Testis (tissue), 3 donors: ENCODE measurements around the gene URGCP. TPM values are rescaled to one million over a fixed set of nuclear protein-coding genes. Genes with fewer than 3 reads are reported as not detected.

Experiments used
- DNase-seq: peaks from one replicate; pipeline ENCODE4 v3.0.0-alpha.2; 2019
- H3K27ac ChIP-seq, 2 donors: fragments of 200-600 bp; sonication (generic); one replicate each; pipeline ENCODE4 v1.5.1; 2019
- H3K27me3 ChIP-seq: fragments of 200-600 bp; sonication (generic); one replicate; pipeline ENCODE4 v1.5.1; 2019
- H3K36me3 ChIP-seq: fragments of 200-600 bp; sonication (generic); one replicate; pipeline ENCODE4 v1.5.1; 2017; ENCODE audit warnings: low read depth; ENCODE audit errors: missing control alignments
- H3K4me1 ChIP-seq: fragments of 200-600 bp; sonication (generic); one replicate; pipeline ENCODE4 v1.5.1; 2019
- H3K4me3 ChIP-seq, 2 donors: fragments of 200-600 bp; sonication (generic); one replicate each; pipeline ENCODE4 v1.5.1; 2017 to 2019
- H3K9me3 ChIP-seq: fragments of 200-600 bp; sonication (generic); one replicate; pipeline ENCODE4 v1.5.1; 2017
- POLR2A ChIP-seq: fragments of 450-650 bp; IDR thresholded peaks from one replicate; pipeline ENCODE4 v1.6.1; 2017; ENCODE audit warnings: antibody characterized with exemption, mild to moderate bottlenecking, moderate library complexity
- WGBS, 2 donors: methylation state at CpG; one replicate each; pipeline ENCODE4 v1.1.5; 2018; 5-methylcytosine and 5-hydroxymethylcytosine counted together
- intact Hi-C: fragments of 100-400 bp; cut with DNase I; formaldehyde crosslinking; loops from one replicate; pipeline ENCODE4 v1.15.1; 2023; ENCODE audit warnings: low total_unique reads
- polyA plus RNA-seq: library from polyadenylated mRNA; stranded (reverse); fragments of 350-450 nt; fragmentation: Illumina TruSeq; extraction: RNeasy Lipid Tissue Mini Kit (QIAGEN cat#74804); gene quantifications from one replicate; pipeline ENCODE4 v1.2.3, GENCODE V29; 2014; ENCODE audit warnings: low read depth, low replicate concordance; ENCODE audit not compliant: insufficient read depth
- total RNA-seq, 2 donors: library from RNA; depleted of rRNA; stranded (reverse); fragments of >200 nt; gene quantifications; one replicate each; pipeline ENCODE4 v1.2.3, GENCODE V29; 2016
- TF ChIP-seq, protein P1 (sequence below), 3 experiments: fragments of 450-650 bp in 2 of 3; fragments of 200-600 bp in 1 of 3; sonication (generic) in 1 of 3; IDR thresholded peaks; one replicate each; pipeline ENCODE4 v1.5.1; 2016 to 2019; ENCODE audit warnings: antibody characterized with exemption in 3 of 3, mild to moderate bottlenecking in 2 of 3, moderate library complexity in 1 of 3

The URGCP gene
- total and polyA plus RNA-seq, 3 donors from 2014 or later, result 20.1 to 33.0 (median 24.9) TPM

DNA sequence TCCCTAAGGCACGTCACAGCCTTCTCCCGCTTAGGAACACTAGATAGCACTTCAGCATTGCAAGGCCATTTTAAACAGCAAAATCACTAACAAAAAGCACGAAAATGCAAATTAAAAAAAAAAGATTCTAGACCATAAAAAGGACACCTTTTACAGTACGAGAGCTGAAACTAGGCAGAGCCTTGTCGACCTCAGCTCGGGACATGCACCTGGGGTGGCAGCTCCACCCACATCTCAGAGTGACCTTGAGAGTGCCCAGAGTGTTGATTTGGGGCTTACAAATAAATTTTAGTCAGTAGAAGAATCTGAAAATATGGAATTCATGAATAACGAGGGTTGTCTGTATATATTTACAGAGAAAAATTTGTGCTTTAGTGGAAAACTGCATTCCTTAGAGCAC is 38.2 kb downstream of the URGCP start:
- no peaks in the 10 kb centered on the region for H3K36me3 ChIP-seq
- intact Hi-C loops, result no loop called here
- H3K4me3 ChIP-seq, result no peak overlapping the region
- H3K4me1 ChIP-seq, result peaks cover 10% of the 10 kb centered on the region
- H3K27me3 ChIP-seq, result no peaks in the 10 kb centered on the region
- 37 to 41% methylated on average over 7 of the region's 7 CpGs for WGBS, 2 donors
- TF ChIP-seq, protein P1, sequence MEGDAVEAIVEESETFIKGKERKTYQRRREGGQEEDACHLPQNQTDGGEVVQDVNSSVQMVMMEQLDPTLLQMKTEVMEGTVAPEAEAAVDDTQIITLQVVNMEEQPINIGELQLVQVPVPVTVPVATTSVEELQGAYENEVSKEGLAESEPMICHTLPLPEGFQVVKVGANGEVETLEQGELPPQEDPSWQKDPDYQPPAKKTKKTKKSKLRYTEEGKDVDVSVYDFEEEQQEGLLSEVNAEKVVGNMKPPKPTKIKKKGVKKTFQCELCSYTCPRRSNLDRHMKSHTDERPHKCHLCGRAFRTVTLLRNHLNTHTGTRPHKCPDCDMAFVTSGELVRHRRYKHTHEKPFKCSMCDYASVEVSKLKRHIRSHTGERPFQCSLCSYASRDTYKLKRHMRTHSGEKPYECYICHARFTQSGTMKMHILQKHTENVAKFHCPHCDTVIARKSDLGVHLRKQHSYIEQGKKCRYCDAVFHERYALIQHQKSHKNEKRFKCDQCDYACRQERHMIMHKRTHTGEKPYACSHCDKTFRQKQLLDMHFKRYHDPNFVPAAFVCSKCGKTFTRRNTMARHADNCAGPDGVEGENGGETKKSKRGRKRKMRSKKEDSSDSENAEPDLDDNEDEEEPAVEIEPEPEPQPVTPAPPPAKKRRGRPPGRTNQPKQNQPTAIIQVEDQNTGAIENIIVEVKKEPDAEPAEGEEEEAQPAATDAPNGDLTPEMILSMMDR (IDR thresholded peaks at IDR 0.05), result no peak
- TF ChIP-seq POLR2A, result no peak
- DNase-seq, result no peak
- H3K27ac ChIP-seq, result no peak overlapping the region
- no peaks in the 10 kb centered on the region for H3K9me3 ChIP-seq

DNA sequence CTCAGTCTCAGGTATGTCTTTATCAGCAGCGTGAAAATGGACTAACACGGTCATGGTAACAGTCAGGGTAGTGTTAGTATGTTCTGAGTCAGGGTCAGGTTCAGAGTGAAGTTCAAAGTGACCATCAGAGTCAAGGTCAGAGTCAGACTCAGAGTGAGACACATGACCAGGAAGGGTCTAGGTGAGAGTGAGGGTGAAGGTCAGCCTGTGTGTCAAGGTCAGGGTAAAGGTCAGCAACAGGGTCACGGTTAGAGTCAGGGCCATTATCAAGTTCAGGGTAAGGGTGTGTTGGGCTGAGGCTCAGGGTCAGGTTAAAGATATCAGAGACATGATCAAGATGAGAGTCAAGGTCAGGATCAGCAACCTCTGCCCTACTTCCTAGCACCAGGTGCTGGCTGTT is 41.1 kb downstream of the URGCP start:
- H3K27me3 ChIP-seq, result no peaks in the 10 kb centered on the region
- TF ChIP-seq, protein P1 (IDR thresholded peaks at IDR 0.05), result no peak
- no peak for TF ChIP-seq POLR2A
- 92 to 97% methylated on average over 3 of the region's 3 CpGs for WGBS, 2 donors
- intact Hi-C loops, result no loop called here
- H3K36me3 ChIP-seq, result no peaks in the 10 kb centered on the region
- H3K4me1 ChIP-seq, result peaks cover 10% of the 10 kb centered on the region
- H3K9me3 ChIP-seq, result no peaks in the 10 kb centered on the region
- H3K4me3 ChIP-seq, result no peak overlapping the region
- DNase-seq, result no peak
- H3K27ac ChIP-seq, result no peak overlapping the region

DNA sequence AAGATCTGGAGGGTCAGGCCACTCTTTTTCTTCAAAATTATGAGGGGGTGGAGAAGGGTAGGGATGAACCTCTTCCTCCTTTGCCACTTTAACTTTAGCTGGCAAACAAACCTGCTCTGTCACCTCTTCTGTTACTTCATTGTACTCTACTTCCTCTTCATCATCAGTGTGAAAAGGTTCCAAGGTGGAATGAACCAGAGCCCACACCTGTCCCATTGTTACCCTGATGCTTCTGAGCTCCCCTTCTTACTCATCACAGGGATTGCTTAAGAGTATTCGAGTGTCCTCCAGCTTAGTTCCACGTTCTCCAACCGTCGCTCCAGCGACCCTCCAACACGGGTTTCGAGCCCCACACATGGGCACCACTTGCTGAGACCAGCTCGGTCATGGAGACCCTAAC is 42.3 kb downstream of the URGCP start:
- DNase-seq, result no peak
- intact Hi-C loops, result no loop called here

DNA sequence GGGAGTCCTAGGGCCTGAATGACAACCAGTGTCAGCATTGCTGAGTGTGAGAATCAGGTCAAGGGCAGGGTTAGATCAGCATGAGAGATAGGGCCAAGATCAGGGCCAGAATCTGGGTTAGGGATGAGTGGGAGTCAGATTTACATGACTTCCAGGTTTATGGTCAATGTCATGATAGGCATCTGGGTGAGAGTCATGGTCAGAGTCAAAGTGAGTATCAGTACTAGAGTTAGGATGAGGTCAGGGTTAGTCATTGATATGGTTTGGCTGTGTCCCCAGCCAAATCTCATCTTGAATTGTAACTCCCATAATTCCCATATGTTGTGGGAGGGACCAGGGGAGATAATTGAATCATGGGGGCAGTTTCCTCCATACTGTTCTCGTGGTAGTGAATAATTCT is 49.4 kb downstream of the URGCP start:
- no peak overlapping the region for H3K4me3 ChIP-seq
- TF ChIP-seq, protein P1 (IDR thresholded peaks at IDR 0.05), result no peak
- TF ChIP-seq POLR2A, result no peak
- intact Hi-C loops, result no loop called here
- WGBS, 2 donors, result 80 to 100% methylated on average over 1 of the region's 1 CpG
- no peaks in the 10 kb centered on the region for H3K27me3 ChIP-seq
- no peak for DNase-seq
- no peaks in the 10 kb centered on the region for H3K4me1 ChIP-seq
- H3K36me3 ChIP-seq, result no peaks in the 10 kb centered on the region
- no peak overlapping the region for H3K27ac ChIP-seq
- no peaks in the 10 kb centered on the region for H3K9me3 ChIP-seq

More for the DNA sequence above, 42.3 kb downstream of the URGCP start:
- H3K4me3 ChIP-seq, result no peak overlapping the region
- no peaks in the 10 kb centered on the region for H3K27me3 ChIP-seq
- H3K4me1 ChIP-seq, result peaks cover 7% of the 10 kb centered on the region
- H3K27ac ChIP-seq, result no peak overlapping the region
- TF ChIP-seq, protein P1 (IDR thresholded peaks at IDR 0.05), result no peak
- no peak for TF ChIP-seq POLR2A
- 89 to 98% methylated on average over 7 to 8 of the region's 8 CpGs for whole genome bisulfite sequencing, 2 donors
- no peaks in the 10 kb centered on the region for H3K9me3 ChIP-seq
- H3K36me3 ChIP-seq, result no peaks in the 10 kb centered on the region

DNA sequence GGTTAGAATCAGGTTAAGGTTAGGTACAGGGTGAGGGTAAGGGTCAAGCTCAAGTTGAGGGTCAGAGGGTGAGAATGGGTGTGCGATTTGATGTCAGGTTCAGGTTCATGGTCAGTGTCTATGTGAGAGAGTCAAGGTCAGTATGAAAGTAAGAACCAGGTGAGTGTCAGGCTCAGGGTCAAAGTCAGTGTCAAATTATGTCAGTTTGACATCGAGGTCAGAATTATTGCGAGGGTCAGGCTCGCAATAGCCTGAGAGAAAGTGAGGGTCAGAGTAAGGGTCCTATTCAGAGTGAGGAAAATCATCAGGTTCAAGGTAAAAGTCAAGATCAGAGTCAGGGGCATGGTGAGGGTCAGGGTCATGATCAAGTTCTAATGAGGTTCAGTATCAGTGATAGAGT is 50.1 kb downstream of the URGCP start:
- WGBS, 2 donors, result 89 to 93% methylated on average over 4 of the region's 4 CpGs
- no peak for TF ChIP-seq POLR2A
- TF ChIP-seq, protein P1 (IDR thresholded peaks at IDR 0.05), result no peak

More for the DNA sequence above, 50.1 kb downstream of the URGCP start:
- Histone ChIP-seq H3K4me1 (no peaks in the 10 kb centered on the region), H3K9me3 (no peaks in the 10 kb centered on the region), H3K27ac (no peak overlapping the region), H3K36me3 (no peaks in the 10 kb centered on the region), H3K27me3 (no peaks in the 10 kb centered on the region), H3K4me3 (no peak overlapping the region)
- no peak for DNase-seq
- intact Hi-C loops, result no loop called here
